ENCODE results near the gene NFATC2. TPM values are rescaled to one million over a fixed set of nuclear protein-coding genes. Genes with fewer than 3 reads are reported as not detected.

Gene NFATC2
- total and polyA plus RNA-seq, 12 donors, result 0.43 to 5.7 (median 3.3) TPM

DNA sequence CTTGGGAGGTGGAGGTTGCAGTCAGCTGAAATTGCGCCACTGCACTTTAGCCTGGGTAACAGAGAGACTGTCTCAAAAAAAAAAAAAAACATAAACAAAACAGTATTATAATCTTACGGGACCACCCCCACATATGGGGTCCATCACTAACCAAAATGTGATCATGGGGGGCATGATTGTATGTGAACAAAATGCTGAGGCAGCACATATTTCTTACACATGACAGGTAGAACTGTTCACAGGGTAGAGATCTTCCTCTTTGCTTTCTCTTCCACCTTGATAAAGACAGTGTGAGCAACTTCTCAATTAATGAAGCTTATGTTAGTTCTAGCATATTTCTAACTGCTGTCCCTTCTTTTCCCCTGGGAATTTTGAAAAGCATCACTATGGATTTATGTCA, 24.7 kb downstream of the NFATC2 start:
- intact Hi-C loops (cut with DNase I), result no loop called here
- DNase-seq, result no peak
- Histone ChIP-seq H3K27me3 (no peaks in the 10 kb centered on the region), H3K4me3 (no peak overlapping the region), H3K36me3 (peaks cover 0 to 40% (median 0%) of the 10 kb centered on the region in 9 donors), H3K9me3 (no peaks in the 10 kb centered on the region), H3K27ac (no peak overlapping the region), H3K4me1 (peaks cover 0 to 2% (median 0%) of the 10 kb centered on the region in 9 donors)
- no peak for ATAC-seq
- 79 to 97% methylated on average over 2 of the region's 2 CpGs for WGBS, 2 donors
- TF ChIP-seq, protein P1, sequence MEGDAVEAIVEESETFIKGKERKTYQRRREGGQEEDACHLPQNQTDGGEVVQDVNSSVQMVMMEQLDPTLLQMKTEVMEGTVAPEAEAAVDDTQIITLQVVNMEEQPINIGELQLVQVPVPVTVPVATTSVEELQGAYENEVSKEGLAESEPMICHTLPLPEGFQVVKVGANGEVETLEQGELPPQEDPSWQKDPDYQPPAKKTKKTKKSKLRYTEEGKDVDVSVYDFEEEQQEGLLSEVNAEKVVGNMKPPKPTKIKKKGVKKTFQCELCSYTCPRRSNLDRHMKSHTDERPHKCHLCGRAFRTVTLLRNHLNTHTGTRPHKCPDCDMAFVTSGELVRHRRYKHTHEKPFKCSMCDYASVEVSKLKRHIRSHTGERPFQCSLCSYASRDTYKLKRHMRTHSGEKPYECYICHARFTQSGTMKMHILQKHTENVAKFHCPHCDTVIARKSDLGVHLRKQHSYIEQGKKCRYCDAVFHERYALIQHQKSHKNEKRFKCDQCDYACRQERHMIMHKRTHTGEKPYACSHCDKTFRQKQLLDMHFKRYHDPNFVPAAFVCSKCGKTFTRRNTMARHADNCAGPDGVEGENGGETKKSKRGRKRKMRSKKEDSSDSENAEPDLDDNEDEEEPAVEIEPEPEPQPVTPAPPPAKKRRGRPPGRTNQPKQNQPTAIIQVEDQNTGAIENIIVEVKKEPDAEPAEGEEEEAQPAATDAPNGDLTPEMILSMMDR (IDR thresholded peaks at IDR 0.05), result no peak

DNA sequence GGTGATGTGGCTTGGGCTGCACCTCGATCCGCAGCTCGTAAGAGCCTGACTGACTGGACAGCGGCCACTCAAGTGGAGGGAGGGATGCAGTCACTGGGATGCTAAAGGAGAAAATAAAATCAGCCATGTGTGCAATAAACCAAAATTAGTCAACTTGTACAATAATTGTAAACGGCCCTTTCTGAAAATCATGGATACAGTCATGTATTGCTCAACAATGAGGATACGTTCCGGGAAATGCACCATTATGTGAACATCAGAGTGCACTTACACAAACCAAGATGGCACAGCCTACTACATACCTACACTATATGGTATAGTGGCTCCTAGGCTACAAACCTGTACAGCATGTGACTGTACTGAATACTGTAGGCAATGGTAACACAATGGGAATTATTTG, 25.7 kb downstream of the NFATC2 start:
- no peak for ATAC-seq
- H3K4me1 ChIP-seq, result peaks cover 0 to 10% (median 0%) of the 10 kb centered on the region in 9 donors
- no peak for DNase-seq

DNA sequence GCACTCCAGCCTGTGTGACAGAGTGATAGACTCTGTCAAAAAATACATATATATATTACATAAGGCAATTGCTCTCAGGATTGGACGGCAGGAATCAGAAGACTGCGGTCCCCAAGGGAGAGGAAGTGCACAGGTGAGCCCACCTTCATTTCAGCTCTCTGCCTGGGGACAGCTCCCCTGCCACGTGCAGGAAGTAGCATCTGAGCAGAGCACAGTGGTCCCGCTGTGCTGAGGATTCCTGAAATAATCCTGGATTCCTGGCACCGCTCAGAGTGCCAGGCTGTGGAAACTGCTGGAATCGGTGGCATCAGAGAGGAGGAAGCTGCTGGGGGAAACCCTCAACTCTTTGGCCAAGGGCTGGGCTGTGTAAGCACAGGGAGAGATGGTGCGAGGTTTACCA, 27.7 kb downstream of the NFATC2 start:
- intact Hi-C loops (cut with DNase I), result no loop called here
- no peak for DNase-seq

More for the DNA sequence above, 25.7 kb downstream of the NFATC2 start:
- H3K9me3 ChIP-seq, result no peaks in the 10 kb centered on the region
- peaks cover 0 to 38% (median 0%) of the 10 kb centered on the region in 9 donors for H3K36me3 ChIP-seq
- no peak overlapping the region for H3K27ac ChIP-seq
- TF ChIP-seq, protein P1 (IDR thresholded peaks at IDR 0.05), result no peak
- H3K27me3 ChIP-seq, result no peaks in the 10 kb centered on the region
- H3K4me3 ChIP-seq, result no peak overlapping the region
- WGBS, 2 donors, result 96 to 97% methylated on average over 7 of the region's 7 CpGs
- intact Hi-C loops (cut with DNase I), result no loop called here

GRCh38 chr20:51514249-51514648, 28.3 kb downstream of the NFATC2 start:
- Histone ChIP-seq H3K4me3 (no peak overlapping the region), H3K36me3 (peaks cover 0 to 47% (median 0%) of the 10 kb centered on the region in 9 donors), H3K4me1 (peaks cover 0 to 10% (median 0%) of the 10 kb centered on the region in 9 donors), H3K9me3 (no peaks in the 10 kb centered on the region), H3K27ac (no peak overlapping the region), H3K27me3 (no peaks in the 10 kb centered on the region)
- TF ChIP-seq, protein P1 (IDR thresholded peaks at IDR 0.05), result no peak
- DNase-seq (no peak), ATAC-seq (no peak)
- intact Hi-C loops (cut with DNase I), result no loop called here
- 96% methylated on average over 3 of the region's 3 CpGs for WGBS, 2 donors

More for the DNA sequence above, 27.7 kb downstream of the NFATC2 start:
- WGBS, 2 donors, result 91 to 94% methylated on average over 7 of the region's 7 CpGs
- Histone ChIP-seq H3K4me3 (no peak overlapping the region), H3K9me3 (no peaks in the 10 kb centered on the region), H3K4me1 (peaks cover 0 to 10% (median 0%) of the 10 kb centered on the region in 9 donors), H3K27me3 (no peaks in the 10 kb centered on the region), H3K27ac (no peak overlapping the region), H3K36me3 (peaks cover 0 to 47% (median 0%) of the 10 kb centered on the region in 9 donors)
- ATAC-seq, result no peak
- TF ChIP-seq, protein P1 (IDR thresholded peaks at IDR 0.05), result no peak

All from heart right ventricle (tissue), 16 donors.